Measurements from ENCODE around the gene KCNJ16. TPM values are rescaled to one million over a fixed set of nuclear protein-coding genes. Genes with fewer than 3 reads are reported as not detected.

The KCNJ16 gene
- polyA plus RNA-seq, 1 donor = 12.7 TPM

DNA sequence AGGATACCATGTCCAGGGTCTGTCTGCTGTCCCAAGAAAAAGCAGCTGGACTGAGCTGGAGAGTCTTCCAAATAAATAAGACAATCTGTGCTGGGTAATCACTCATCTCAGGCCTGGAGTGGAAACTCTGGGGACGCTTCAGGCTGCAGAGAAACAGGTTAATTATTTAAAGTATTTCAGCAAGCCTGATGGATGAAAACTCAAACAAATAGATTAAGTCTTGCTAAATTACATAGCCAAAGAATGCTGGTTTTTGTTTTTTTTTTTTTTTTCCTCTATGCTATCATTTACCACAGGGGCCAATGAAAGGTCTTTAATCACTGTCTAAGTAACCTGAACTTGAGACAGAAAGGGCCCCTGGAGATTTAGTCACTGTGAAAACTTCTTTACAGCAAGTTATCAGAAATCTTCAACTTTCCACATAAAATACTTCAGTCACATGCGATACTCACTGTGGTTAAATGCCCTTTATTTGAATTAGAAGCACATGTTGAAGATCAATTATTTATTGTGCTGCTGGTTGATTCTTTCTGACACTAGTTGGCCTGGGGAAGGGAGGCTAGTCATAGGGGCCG lies 63.4 kb downstream of the KCNJ16 start:
- WGBS (ENCODE audit: insufficient coverage, low lambda C conversion rate) = no CpG with 5 or more reads among the region's 3 CpGs
- Histone ChIP-seq H3K4me1 (ENCODE audit: control insufficient read depth, insufficient read depth, low read length) (peaks cover 6% of the 10 kb centered on the region), H3K4me3 (ENCODE audit: low read length) (no peak overlapping the region), H3K36me3 (ENCODE audit: control insufficient read depth, insufficient read depth, low read length) (no peaks in the 10 kb centered on the region), H3K27ac (ENCODE audit: low read length) (no peak overlapping the region), H3K27me3 (ENCODE audit: control insufficient read depth, insufficient read depth, low read length) (no peaks in the 10 kb centered on the region), H3K9me3 (ENCODE audit: control insufficient read depth, low read depth, low read length) (no peaks in the 10 kb centered on the region)
- no peak for DNase-seq

DNA sequence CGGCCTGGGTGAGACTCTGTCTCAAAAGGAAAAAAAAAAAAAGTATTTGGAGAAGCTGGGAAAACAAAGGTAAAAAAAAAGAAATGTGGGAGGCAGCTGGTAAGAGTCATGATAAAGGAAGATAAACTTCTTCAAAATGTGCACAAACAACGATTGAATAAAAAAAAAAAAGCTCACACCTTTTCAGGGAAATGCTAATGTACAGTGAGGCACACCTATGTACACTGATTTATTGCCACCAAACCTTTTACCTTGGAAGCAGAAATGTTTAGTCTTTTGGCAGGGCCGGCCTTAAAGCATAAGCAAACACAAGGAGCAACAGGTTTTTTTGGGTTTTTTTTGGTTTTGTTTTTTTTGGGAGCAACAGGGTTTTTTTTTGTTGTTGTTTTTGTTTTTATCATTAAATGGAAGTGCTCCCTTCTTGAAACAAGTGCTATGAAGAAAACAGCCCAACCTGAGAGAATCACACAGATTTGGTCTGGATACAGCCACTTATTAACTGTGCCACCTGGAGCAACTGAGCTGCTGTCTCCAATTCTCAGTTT lies 64.5 kb downstream of the KCNJ16 start:
- Histone ChIP-seq H3K36me3 (ENCODE audit: control insufficient read depth, insufficient read depth, low read length) (no peaks in the 10 kb centered on the region), H3K27me3 (ENCODE audit: control insufficient read depth, insufficient read depth, low read length) (no peaks in the 10 kb centered on the region), H3K9me3 (ENCODE audit: control insufficient read depth, low read depth, low read length) (no peaks in the 10 kb centered on the region), H3K27ac (ENCODE audit: low read length) (no peak overlapping the region), H3K4me1 (ENCODE audit: control insufficient read depth, insufficient read depth, low read length) (peaks cover 6% of the 10 kb centered on the region), H3K4me3 (ENCODE audit: low read length) (no peak overlapping the region)
- DNase-seq = no peak
- whole genome bisulfite sequencing (ENCODE audit: insufficient coverage, low lambda C conversion rate) = 50% methylated on average over 2 of the region's 3 CpGs

DNA sequence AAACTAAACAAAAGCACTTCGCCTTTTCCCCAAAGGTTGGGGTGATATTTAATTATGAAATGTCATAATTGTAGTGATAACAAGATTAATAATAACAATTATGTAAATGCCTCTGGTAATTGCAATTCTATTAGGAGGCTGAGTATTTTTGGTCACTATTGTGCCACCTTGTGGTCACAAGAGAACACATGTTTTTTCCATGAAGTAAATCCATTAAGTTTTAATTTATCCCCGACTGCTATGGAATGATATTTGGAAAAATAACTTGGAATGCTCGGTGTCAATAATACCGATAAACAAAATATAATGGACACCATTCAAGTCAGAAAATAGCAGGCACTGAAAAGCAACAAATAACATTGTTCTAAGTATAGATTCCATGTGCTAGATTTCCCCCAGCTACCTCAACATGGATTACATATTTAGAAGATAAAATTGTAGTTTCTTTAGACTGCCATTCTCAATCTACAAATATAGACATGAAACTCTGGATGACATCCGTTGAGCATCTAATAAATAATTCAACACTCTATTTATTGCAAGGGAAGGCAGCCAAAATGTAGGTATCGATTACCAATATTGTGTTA lies 69.3 kb downstream of the KCNJ16 start:
- WGBS (ENCODE audit: insufficient coverage, low lambda C conversion rate) = 35% methylated on average over 4 of the region's 6 CpGs
- Histone ChIP-seq H3K27ac (ENCODE audit: low read length) (no peak overlapping the region), H3K4me1 (ENCODE audit: control insufficient read depth, insufficient read depth, low read length) (no peaks in the 10 kb centered on the region), H3K9me3 (ENCODE audit: control insufficient read depth, low read depth, low read length) (no peaks in the 10 kb centered on the region), H3K27me3 (ENCODE audit: control insufficient read depth, insufficient read depth, low read length) (no peaks in the 10 kb centered on the region), H3K36me3 (ENCODE audit: control insufficient read depth, insufficient read depth, low read length) (no peaks in the 10 kb centered on the region), H3K4me3 (ENCODE audit: low read length) (no peak overlapping the region)
- DNase-seq = peak; percentile 2 to 14

DNA sequence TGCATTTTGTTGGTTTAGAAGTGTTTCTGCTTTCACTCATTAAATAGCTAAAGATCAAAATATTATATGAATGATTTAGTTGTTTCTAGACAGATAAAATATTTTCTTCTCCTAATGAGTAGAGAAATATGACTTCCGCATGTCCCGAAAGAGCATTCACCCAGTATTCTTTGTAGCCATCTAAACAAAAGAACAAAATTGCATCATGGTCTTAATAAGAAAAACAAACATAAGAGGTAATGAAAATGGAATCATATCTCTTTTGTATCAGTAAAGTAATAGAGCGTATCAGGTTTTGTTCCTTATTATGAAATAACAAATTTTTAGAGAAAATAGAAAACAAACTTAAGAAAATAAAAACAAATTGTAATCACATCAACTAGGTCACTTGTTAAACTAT lies 78.2 kb downstream of the KCNJ16 start:
- Histone ChIP-seq H3K27me3 (ENCODE audit: control insufficient read depth, insufficient read depth, low read length) (no peaks in the 10 kb centered on the region), H3K9me3 (ENCODE audit: control insufficient read depth, low read depth, low read length) (no peaks in the 10 kb centered on the region), H3K27ac (ENCODE audit: low read length) (no peak overlapping the region), H3K4me3 (ENCODE audit: low read length) (no peak overlapping the region), H3K36me3 (ENCODE audit: control insufficient read depth, insufficient read depth, low read length) (no peaks in the 10 kb centered on the region), H3K4me1 (ENCODE audit: control insufficient read depth, insufficient read depth, low read length) (no peaks in the 10 kb centered on the region)
- no peak for DNase-seq
- 97% methylated on average over 3 of the region's 3 CpGs for WGBS (ENCODE audit: insufficient coverage, low lambda C conversion rate)

DNA sequence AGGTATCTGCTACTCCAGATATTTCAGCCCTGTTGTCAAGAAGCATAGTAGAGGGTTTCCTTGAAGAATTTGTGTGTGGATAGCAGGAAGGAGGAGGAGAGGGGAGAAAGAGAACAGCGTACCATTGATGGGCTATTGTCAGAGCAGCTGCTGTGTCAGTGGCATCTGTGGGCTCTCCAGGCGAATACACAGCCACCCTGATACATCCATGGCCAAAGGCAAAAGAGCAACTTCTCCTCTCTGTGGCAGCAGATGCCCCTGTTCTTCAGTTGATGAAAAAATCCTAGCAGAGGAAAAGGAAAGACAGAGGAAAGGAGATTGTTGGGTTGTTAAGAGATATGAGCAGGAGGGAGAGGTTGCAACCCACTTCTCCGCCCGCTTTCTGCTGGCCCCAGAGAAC lies 82.1 kb downstream of the KCNJ16 start:
- Histone ChIP-seq H3K4me3 (ENCODE audit: low read length) (no peak overlapping the region), H3K36me3 (ENCODE audit: control insufficient read depth, insufficient read depth, low read length) (no peaks in the 10 kb centered on the region), H3K27ac (ENCODE audit: low read length) (no peak overlapping the region), H3K27me3 (ENCODE audit: control insufficient read depth, insufficient read depth, low read length) (no peaks in the 10 kb centered on the region), H3K4me1 (ENCODE audit: control insufficient read depth, insufficient read depth, low read length) (no peaks in the 10 kb centered on the region), H3K9me3 (ENCODE audit: control insufficient read depth, low read depth, low read length) (no peaks in the 10 kb centered on the region)
- no peak for DNase-seq
- no CpG with 5 or more reads among the region's 4 CpGs for WGBS (ENCODE audit: insufficient coverage, low lambda C conversion rate)

DNA sequence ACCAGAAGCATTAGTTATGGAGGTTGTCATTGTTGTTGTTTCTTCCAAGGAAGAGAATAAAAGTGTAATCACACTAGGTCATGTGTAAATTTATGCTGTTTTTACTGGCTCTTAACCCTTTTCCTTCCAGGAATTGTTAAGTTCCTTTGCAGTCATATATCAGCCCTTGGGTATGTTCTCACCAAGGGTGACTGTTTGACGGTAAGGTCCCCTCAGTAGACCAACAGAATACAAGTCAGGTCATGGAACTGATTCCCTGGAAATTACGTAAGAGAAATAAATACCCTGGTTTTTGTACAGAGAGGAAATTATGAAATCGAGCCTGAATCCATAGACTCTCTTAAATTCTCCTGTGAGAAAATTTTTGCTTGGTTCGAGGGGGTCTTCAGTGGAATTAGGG lies 83.2 kb downstream of the KCNJ16 start:
- Histone ChIP-seq H3K4me1 (ENCODE audit: control insufficient read depth, insufficient read depth, low read length) (no peaks in the 10 kb centered on the region), H3K27me3 (ENCODE audit: control insufficient read depth, insufficient read depth, low read length) (no peaks in the 10 kb centered on the region), H3K9me3 (ENCODE audit: control insufficient read depth, low read depth, low read length) (no peaks in the 10 kb centered on the region), H3K4me3 (ENCODE audit: low read length) (no peak overlapping the region), H3K27ac (ENCODE audit: low read length) (no peak overlapping the region), H3K36me3 (ENCODE audit: control insufficient read depth, insufficient read depth, low read length) (no peaks in the 10 kb centered on the region)
- DNase-seq = no peak
- 80% methylated on average over 1 of the region's 4 CpGs for WGBS (ENCODE audit: insufficient coverage, low lambda C conversion rate)

DNA sequence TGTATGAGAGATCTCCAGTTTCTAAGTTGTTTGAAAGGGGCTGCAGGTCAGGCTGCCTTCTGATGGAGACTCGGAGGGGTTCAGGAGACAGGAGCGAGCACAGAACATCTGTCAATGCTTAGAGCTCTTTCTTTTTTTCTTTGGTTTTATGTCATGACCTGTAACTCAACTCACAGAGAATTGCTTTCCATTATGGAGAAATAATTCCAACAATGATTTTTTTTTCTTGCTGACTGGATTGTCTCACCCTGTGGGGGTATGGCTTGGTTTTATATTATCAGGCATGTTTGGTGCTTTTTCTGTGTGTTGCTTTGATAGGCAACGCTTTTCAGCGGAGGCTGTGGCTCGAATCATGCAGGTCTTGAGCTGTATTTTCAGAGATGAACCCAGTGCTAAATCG lies 83.6 kb downstream of the KCNJ16 start:
- Histone ChIP-seq H3K36me3 (ENCODE audit: control insufficient read depth, insufficient read depth, low read length) (no peaks in the 10 kb centered on the region), H3K27me3 (ENCODE audit: control insufficient read depth, insufficient read depth, low read length) (no peaks in the 10 kb centered on the region), H3K4me3 (ENCODE audit: low read length) (no peak overlapping the region), H3K4me1 (ENCODE audit: control insufficient read depth, insufficient read depth, low read length) (no peaks in the 10 kb centered on the region), H3K27ac (ENCODE audit: low read length) (no peak overlapping the region), H3K9me3 (ENCODE audit: control insufficient read depth, low read depth, low read length) (no peaks in the 10 kb centered on the region)
- 100% methylated on average over 1 of the region's 6 CpGs for WGBS (ENCODE audit: insufficient coverage, low lambda C conversion rate)
- no peak for DNase-seq

DNA sequence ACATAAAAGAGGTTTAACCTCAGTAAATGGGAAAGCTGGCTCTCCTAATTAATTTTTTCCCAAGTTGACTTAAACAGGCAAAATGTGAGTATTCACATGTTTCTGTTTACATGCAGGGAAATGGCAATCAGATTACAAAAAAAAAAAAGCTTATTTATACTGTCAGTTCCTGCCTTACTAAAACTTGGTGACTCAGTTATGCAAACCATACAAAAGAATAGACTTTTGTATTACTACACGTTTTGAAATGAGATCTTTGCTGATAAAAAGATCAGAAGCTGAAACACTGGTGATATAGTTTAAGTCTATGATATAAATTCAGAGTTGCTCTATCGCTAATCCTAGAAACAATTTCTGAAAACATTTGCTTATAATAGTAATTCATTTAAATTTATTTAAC lies 85.0 kb downstream of the KCNJ16 start:
- WGBS (ENCODE audit: insufficient coverage, low lambda C conversion rate) = 63% methylated on average over 2 of the region's 2 CpGs
- Histone ChIP-seq H3K4me3 (ENCODE audit: low read length) (no peak overlapping the region), H3K27ac (ENCODE audit: low read length) (no peak overlapping the region), H3K4me1 (ENCODE audit: control insufficient read depth, insufficient read depth, low read length) (no peaks in the 10 kb centered on the region), H3K27me3 (ENCODE audit: control insufficient read depth, insufficient read depth, low read length) (no peaks in the 10 kb centered on the region), H3K9me3 (ENCODE audit: control insufficient read depth, low read depth, low read length) (no peaks in the 10 kb centered on the region), H3K36me3 (ENCODE audit: control insufficient read depth, insufficient read depth, low read length) (no peaks in the 10 kb centered on the region)
- no peak for DNase-seq

DNA sequence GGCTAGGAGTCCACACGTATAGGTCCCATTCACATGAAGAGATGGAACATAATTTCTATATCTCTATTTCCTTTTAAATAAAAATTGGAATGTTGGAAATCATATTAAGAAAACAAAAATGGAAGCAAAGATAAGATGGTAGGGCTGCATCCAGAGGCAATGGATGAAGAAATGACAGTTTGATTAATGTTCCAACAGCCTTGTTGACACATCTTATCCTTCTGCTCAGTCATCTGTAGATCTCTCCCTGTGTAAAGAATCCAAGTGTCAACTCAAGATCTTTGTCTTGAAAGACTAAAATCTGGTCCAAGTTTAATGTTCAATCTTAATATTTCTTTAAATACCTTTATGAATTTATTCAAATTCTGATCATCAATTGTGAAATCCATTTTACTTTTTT lies 86.5 kb downstream of the KCNJ16 start:
- Histone ChIP-seq H3K27ac (ENCODE audit: low read length) (no peak overlapping the region), H3K4me3 (ENCODE audit: low read length) (no peak overlapping the region), H3K9me3 (ENCODE audit: control insufficient read depth, low read depth, low read length) (no peaks in the 10 kb centered on the region), H3K27me3 (ENCODE audit: control insufficient read depth, insufficient read depth, low read length) (no peaks in the 10 kb centered on the region), H3K4me1 (ENCODE audit: control insufficient read depth, insufficient read depth, low read length) (no peaks in the 10 kb centered on the region), H3K36me3 (ENCODE audit: control insufficient read depth, insufficient read depth, low read length) (no peaks in the 10 kb centered on the region)
- WGBS (ENCODE audit: insufficient coverage, low lambda C conversion rate) = 60% methylated on average over 1 of the region's 1 CpG
- no peak for DNase-seq

DNA sequence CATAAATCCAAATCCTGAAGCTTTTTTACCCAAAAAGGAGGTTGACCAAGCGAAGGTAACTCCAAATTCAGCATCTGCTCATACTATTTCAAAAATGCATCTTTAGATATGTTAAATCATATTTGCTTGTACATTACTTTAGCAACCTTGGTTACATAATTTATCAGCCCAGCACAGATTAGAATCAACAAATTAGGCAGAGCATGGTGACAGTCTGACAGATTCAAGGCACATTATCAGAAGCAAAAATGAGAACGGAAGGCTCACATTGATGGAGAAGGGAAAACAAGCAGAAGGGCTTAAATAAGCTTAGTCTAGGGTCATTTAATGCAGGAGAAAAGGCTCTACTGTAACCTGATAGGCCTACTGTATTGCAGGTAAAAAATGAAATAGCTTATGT lies 90.4 kb downstream of the KCNJ16 start:
- H3K9me3 ChIP-seq (ENCODE audit: control insufficient read depth, low read depth, low read length) = no peaks in the 10 kb centered on the region
- whole genome bisulfite sequencing (ENCODE audit: insufficient coverage, low lambda C conversion rate) = 67% methylated on average over 1 of the region's 2 CpGs
- DNase-seq = no peak

DNA sequence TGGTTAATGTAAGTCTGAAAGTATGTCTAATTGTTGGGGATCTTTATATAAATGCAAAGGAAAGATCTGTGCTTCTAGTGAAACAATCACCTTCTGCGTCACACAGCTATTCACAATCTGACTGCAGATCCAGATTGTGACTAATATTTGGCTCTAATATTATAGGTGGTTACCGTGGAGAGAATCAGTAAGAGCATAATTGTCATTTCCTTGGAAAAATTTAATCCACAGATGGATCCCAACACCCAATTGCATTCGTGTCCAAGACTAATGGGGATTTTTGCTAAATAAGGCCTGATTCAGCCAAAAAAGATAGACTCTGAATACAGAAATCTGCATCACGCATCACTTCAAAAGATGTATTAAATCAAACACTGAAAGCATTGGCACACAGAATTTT lies 91.6 kb downstream of the KCNJ16 start:
- H3K4me1 ChIP-seq (ENCODE audit: control insufficient read depth, insufficient read depth, low read length) = peaks cover 5% of the 10 kb centered on the region

More for the DNA sequence above, 90.4 kb downstream of the KCNJ16 start:
- Histone ChIP-seq H3K27me3 (ENCODE audit: control insufficient read depth, insufficient read depth, low read length) (peaks cover 30% of the 10 kb centered on the region), H3K4me3 (ENCODE audit: low read length) (no peak overlapping the region), H3K27ac (ENCODE audit: low read length) (no peak overlapping the region), H3K4me1 (ENCODE audit: control insufficient read depth, insufficient read depth, low read length) (peaks cover 5% of the 10 kb centered on the region), H3K36me3 (ENCODE audit: control insufficient read depth, insufficient read depth, low read length) (no peaks in the 10 kb centered on the region)

More for the DNA sequence above, 91.6 kb downstream of the KCNJ16 start:
- Histone ChIP-seq H3K27me3 (ENCODE audit: control insufficient read depth, insufficient read depth, low read length) (peaks cover 38% of the 10 kb centered on the region), H3K9me3 (ENCODE audit: control insufficient read depth, low read depth, low read length) (no peaks in the 10 kb centered on the region), H3K36me3 (ENCODE audit: control insufficient read depth, insufficient read depth, low read length) (no peaks in the 10 kb centered on the region), H3K4me3 (ENCODE audit: low read length) (no peak overlapping the region), H3K27ac (ENCODE audit: low read length) (no peak overlapping the region)
- DNase-seq = no peak
- WGBS (ENCODE audit: insufficient coverage, low lambda C conversion rate) = 100% methylated on average over 1 of the region's 4 CpGs
